Breast epithelium (tissue), 4 donors: ENCODE measurements around the gene RTL3. TPM values are rescaled to one million over a fixed set of nuclear protein-coding genes. Genes with fewer than 3 reads are reported as not detected.

Experiments
- DNase-seq, 2 donors: peaks; one replicate each; pipeline ENCODE4 v3.0.0-alpha.2; 2019; ENCODE audit warnings: low spot score in 2 of 2
- H3K27ac ChIP-seq, 2 donors: fragments of 200-600 bp; sonication (generic) in 1 of 2; one replicate each; pipeline ENCODE4 v1.5.1; 2016 to 2019; ENCODE audit warnings: mild to moderate bottlenecking in 1 of 2
- H3K27me3 ChIP-seq, 2 donors: fragments of 200-600 bp; sonication (generic) in 1 of 2; one replicate each; pipeline versions ENCODE4 v1.5.1 to v1.6.0; 2017 to 2019; ENCODE audit warnings: control low read depth in 1 of 2, mild to moderate bottlenecking in 1 of 2
- H3K36me3 ChIP-seq: fragments of 200-600 bp; one replicate; pipeline ENCODE4 v1.5.1; 2019
- H3K4me1 ChIP-seq, 2 donors: fragments of 200-600 bp; sonication (generic); one replicate each; pipeline ENCODE4 v1.5.1; 2016 to 2019; ENCODE audit warnings: control low read depth in 1 of 2
- H3K4me3 ChIP-seq, 3 donors: fragments of 200-600 bp; sonication (generic); 1 replicate in 2 of 3; 2 replicates in 1 of 3; pipeline ENCODE4 v1.5.1; 2016 to 2019; ENCODE audit warnings: mild to moderate bottlenecking in 3 of 3, moderate library complexity in 2 of 3
- H3K9me3 ChIP-seq, 2 donors: fragments of 200-600 bp; sonication (generic) in 1 of 2; one replicate each; pipeline ENCODE4 v1.5.1; 2016 to 2019; ENCODE audit warnings: control low read depth in 1 of 2
- POLR2A ChIP-seq: fragments of 450-650 bp; IDR thresholded peaks from one replicate; pipeline ENCODE4 v1.6.1; 2016; ENCODE audit warnings: antibody characterized with exemption, mild to moderate bottlenecking, moderate library complexity
- POLR2AphosphoS5 ChIP-seq, 3 donors: sonication (generic); formaldehyde crosslinking; IDR thresholded peaks; one replicate each; pipeline ENCODE4 v1.6.1; 2017; ENCODE audit warnings: antibody characterized with exemption in 3 of 3
- intact Hi-C: fragments of 100-400 bp; cut with DNase I; formaldehyde crosslinking; loops from one replicate; pipeline ENCODE4 v1.15.1; 2023; ENCODE audit warnings: low total_unique reads
- total RNA-seq, 3 donors: library from RNA; depleted of rRNA; stranded (reverse); fragments of >200 nt; gene quantifications; one replicate each; pipeline ENCODE4 v1.1.0, GENCODE V29; 2016
- TF ChIP-seq, protein P1 (sequence below), 3 donors: fragments of 450-650 bp; IDR thresholded peaks; one replicate each; pipeline ENCODE4 v1.5.1; 2016 to 2017; ENCODE audit warnings: antibody characterized with exemption in 3 of 3, mild to moderate bottlenecking in 3 of 3, moderate library complexity in 3 of 3

RTL3 gene
- total RNA-seq, 3 donors from 2014 or later: 0.44 to 1.6 TPM; not detected in 1

DNA sequence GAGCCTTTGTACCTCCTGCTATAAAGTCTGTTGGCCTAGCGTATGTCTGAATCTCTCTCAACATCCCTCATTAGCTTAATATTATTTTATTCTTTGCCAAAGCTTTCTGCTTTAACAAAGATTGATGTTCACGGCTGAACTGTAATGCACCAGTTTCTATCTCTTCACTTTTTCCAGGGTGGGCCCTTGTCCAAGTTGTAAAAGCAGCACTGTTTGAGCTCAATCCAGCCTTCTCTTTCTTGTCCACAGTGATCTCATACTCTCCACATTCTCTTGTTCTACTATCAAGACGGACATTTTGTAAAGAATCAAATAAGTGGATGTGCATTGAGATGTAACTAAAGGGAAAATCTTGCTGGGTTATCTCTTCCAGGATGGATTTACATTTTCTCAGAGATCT, 34.4 kb upstream of the RTL3 start:
- H3K27ac ChIP-seq: no peak overlapping the region
- peaks cover 0 to 15% of the 10 kb centered on the region in 2 donors for H3K27me3 ChIP-seq
- H3K4me1 ChIP-seq: no peaks in the 10 kb centered on the region
- no peaks in the 10 kb centered on the region for H3K9me3 ChIP-seq
- H3K36me3 ChIP-seq: no peaks in the 10 kb centered on the region
- intact Hi-C loops: loop anchor here (10.0 kb wide), 1 partner anchor 409 kb away; no protein-coding TSS in a partner anchor
- H3K4me3 ChIP-seq: no peak overlapping the region
- no peak for DNase-seq
- no peak for TF ChIP-seq POLR2A
- TF ChIP-seq, protein P1, sequence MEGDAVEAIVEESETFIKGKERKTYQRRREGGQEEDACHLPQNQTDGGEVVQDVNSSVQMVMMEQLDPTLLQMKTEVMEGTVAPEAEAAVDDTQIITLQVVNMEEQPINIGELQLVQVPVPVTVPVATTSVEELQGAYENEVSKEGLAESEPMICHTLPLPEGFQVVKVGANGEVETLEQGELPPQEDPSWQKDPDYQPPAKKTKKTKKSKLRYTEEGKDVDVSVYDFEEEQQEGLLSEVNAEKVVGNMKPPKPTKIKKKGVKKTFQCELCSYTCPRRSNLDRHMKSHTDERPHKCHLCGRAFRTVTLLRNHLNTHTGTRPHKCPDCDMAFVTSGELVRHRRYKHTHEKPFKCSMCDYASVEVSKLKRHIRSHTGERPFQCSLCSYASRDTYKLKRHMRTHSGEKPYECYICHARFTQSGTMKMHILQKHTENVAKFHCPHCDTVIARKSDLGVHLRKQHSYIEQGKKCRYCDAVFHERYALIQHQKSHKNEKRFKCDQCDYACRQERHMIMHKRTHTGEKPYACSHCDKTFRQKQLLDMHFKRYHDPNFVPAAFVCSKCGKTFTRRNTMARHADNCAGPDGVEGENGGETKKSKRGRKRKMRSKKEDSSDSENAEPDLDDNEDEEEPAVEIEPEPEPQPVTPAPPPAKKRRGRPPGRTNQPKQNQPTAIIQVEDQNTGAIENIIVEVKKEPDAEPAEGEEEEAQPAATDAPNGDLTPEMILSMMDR (IDR thresholded peaks at IDR 0.05): no peak
- no peak for TF ChIP-seq POLR2AphosphoS5 (IDR thresholded peaks at IDR 0.05)

DNA sequence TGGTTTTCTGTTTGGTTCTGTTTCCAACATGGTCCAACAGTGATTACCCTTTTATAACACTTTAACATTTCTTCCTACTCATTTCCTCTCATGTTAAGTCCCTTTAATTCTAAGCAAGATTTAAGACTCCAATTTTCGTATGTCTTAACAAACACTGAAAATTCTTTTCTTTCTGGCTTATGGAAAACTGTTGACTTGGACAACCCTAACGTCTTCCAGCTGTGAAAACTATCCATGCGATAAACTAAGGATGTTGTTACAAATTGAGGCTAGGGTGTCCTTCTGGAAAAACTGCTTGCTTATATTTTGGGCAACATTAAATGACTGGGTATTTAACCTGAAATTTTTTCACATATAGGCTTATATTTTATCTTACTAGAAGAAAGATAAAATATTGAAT, 33.9 kb upstream of the RTL3 start:
- DNase-seq: no peak
- no peak overlapping the region for H3K4me3 ChIP-seq
- intact Hi-C loops: loop anchor here (10.0 kb wide), 1 partner anchor 408 kb away; no protein-coding TSS in a partner anchor
- H3K4me1 ChIP-seq: no peaks in the 10 kb centered on the region
- peaks cover 0 to 15% of the 10 kb centered on the region in 2 donors for H3K27me3 ChIP-seq
- no peaks in the 10 kb centered on the region for H3K36me3 ChIP-seq
- H3K27ac ChIP-seq: no peak overlapping the region
- H3K9me3 ChIP-seq: no peaks in the 10 kb centered on the region
- TF ChIP-seq POLR2AphosphoS5 (IDR thresholded peaks at IDR 0.05) (no peak), POLR2A (no peak)
- TF ChIP-seq, protein P1 (IDR thresholded peaks at IDR 0.05): no peak

DNA sequence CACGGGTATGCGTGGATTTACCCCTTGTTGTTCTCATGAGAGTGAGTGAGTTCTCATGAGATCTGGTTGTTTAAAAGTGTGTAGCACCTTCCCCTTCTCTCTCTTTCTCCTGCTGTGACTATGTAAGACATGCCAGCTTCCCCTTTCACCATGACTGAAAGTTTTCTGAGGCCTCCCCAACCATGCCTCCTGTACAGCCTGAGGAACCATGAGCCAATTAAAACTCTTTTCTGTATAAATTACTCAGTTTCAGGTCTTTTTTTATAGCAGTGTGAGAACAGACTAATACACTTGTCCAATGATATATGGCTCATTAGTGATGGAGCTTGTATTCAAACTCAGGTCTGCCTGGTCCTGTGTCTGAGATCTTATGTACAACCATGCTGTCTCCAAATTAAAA, 28.5 kb upstream of the RTL3 start:
- Histone ChIP-seq H3K27me3 (peaks cover 0 to 12% of the 10 kb centered on the region in 2 donors), H3K4me1 (no peaks in the 10 kb centered on the region), H3K27ac (no peak overlapping the region), H3K36me3 (no peaks in the 10 kb centered on the region), H3K4me3 (no peak overlapping the region), H3K9me3 (no peaks in the 10 kb centered on the region)
- DNase-seq: no peak
- TF ChIP-seq POLR2AphosphoS5 (IDR thresholded peaks at IDR 0.05): no peak
- TF ChIP-seq, protein P1 (IDR thresholded peaks at IDR 0.05): no peak
- TF ChIP-seq POLR2A: no peak
- intact Hi-C loops: no loop called here

DNA sequence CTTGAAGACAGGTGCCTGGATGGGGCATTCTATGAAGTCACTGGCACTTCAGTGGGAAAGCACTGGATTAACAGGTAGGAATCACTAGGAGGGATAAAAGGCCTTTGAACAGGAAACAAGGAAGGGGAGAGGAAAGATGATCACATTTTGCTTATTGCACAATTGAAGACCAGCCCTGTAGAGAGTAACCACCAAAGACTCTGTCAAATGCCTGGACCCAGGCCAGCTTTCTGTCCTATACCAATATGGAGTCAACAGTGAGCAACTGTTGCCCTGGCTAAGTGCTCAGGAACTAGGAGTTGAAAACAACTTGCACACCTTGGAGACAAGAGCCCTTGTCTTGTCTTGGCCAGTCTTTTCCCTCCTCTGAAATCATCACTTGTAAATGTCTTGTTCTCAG, 14.1 kb upstream of the RTL3 start:
- Histone ChIP-seq H3K4me1 (no peaks in the 10 kb centered on the region), H3K27ac (no peak overlapping the region), H3K27me3 (no peaks in the 10 kb centered on the region), H3K4me3 (no peak overlapping the region), H3K9me3 (no peaks in the 10 kb centered on the region), H3K36me3 (no peaks in the 10 kb centered on the region)
- no peak for DNase-seq
- intact Hi-C loops: no loop called here
- TF ChIP-seq POLR2A (no peak), POLR2AphosphoS5 (IDR thresholded peaks at IDR 0.05) (no peak)
- TF ChIP-seq, protein P1 (IDR thresholded peaks at IDR 0.05): no peak

DNA sequence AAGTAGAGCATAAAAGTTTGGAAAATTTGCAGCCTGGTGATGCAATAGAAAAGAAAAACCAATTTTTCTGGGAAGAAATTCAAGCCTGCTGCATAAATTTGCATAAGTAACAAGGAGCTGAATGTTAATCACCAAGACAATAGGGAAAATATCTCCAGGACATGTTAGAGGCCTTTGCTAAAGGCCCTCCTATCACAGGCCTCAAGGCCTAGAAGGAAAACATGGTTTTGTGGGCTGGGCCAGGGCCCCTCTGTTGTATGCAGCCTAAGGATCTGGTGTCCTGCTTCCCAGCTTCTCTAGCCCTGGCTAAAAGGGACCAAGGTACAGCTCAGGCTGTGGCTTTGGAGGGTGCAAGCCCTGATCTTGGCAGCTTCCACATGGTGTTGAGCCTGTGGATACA, 6.2 kb upstream of the RTL3 start:
- Histone ChIP-seq H3K4me1 (no peaks in the 10 kb centered on the region), H3K36me3 (no peaks in the 10 kb centered on the region), H3K27me3 (peaks cover 0 to 3% of the 10 kb centered on the region in 2 donors), H3K27ac (no peak overlapping the region), H3K4me3 (no peak overlapping the region), H3K9me3 (no peaks in the 10 kb centered on the region)
- no peak for DNase-seq
- TF ChIP-seq POLR2A: no peak
- TF ChIP-seq, protein P1 (IDR thresholded peaks at IDR 0.05): no peak
- TF ChIP-seq POLR2AphosphoS5 (IDR thresholded peaks at IDR 0.05): no peak
- intact Hi-C loops: no loop called here
